ENCODE data around the gene HDAC7. TPM values are rescaled to one million over a fixed set of nuclear protein-coding genes. Genes with fewer than 3 reads are reported as not detected.

Gene HDAC7
- polyA plus RNA-seq, 1 donor = 32.9 TPM

- Histone ChIP-seq H3K9me3 (ENCODE audit: control insufficient read depth, low read depth, low read length) (no peaks in the 10 kb centered on the region), H3K4me3 (ENCODE audit: low read length) (no peak overlapping the region), H3K27me3 (ENCODE audit: control insufficient read depth, insufficient read depth, low read length) (no peaks in the 10 kb centered on the region), H3K27ac (ENCODE audit: low read length) (no peak overlapping the region), H3K4me1 (ENCODE audit: control insufficient read depth, insufficient read depth, low read length) (no peaks in the 10 kb centered on the region), H3K36me3 (ENCODE audit: control insufficient read depth, insufficient read depth, low read length) (peaks cover 32% of the 10 kb centered on the region)
- DNase-seq = peak; percentile 71 to 76
- WGBS (ENCODE audit: insufficient coverage, low lambda C conversion rate) = 0% methylated on average over 1 of the region's 19 CpGs
Measured at GRCh38 chr12:47779301-47779942, 40.3 kb downstream of the HDAC7 start.

- Histone ChIP-seq H3K36me3 (ENCODE audit: control insufficient read depth, insufficient read depth, low read length) (peaks cover 27% of the 10 kb centered on the region), H3K9me3 (ENCODE audit: control insufficient read depth, low read depth, low read length) (no peaks in the 10 kb centered on the region), H3K27me3 (ENCODE audit: control insufficient read depth, insufficient read depth, low read length) (no peaks in the 10 kb centered on the region), H3K4me1 (ENCODE audit: control insufficient read depth, insufficient read depth, low read length) (peaks cover 3% of the 10 kb centered on the region), H3K4me3 (ENCODE audit: low read length) (no peak overlapping the region), H3K27ac (ENCODE audit: low read length) (no peak overlapping the region)
- DNase-seq = no peak
- 40% methylated on average over 2 of the region's 14 CpGs for WGBS (ENCODE audit: insufficient coverage, low lambda C conversion rate)
Measured at GRCh38 chr12:47778881-47779280, 40.8 kb downstream of the HDAC7 start.

- peaks cover 17% of the 10 kb centered on the region for H3K36me3 ChIP-seq (ENCODE audit: control insufficient read depth, insufficient read depth, low read length)
- H3K4me3 ChIP-seq (ENCODE audit: low read length) = no peak overlapping the region
- no peaks in the 10 kb centered on the region for H3K9me3 ChIP-seq (ENCODE audit: control insufficient read depth, low read depth, low read length)
- no peak for DNase-seq
- H3K27ac ChIP-seq (ENCODE audit: low read length) = no peak overlapping the region
- no CpG with 5 or more reads among the region's 9 CpGs for WGBS (ENCODE audit: insufficient coverage, low lambda C conversion rate)
- H3K27me3 ChIP-seq (ENCODE audit: control insufficient read depth, insufficient read depth, low read length) = no peaks in the 10 kb centered on the region
- peaks cover 5% of the 10 kb centered on the region for H3K4me1 ChIP-seq (ENCODE audit: control insufficient read depth, insufficient read depth, low read length)
Measured at GRCh38 chr12:47777741-47778558, 41.8 kb downstream of the HDAC7 start.

- H3K9me3 ChIP-seq (ENCODE audit: control insufficient read depth, low read depth, low read length) = no peaks in the 10 kb centered on the region
- H3K27me3 ChIP-seq (ENCODE audit: control insufficient read depth, insufficient read depth, low read length) = no peaks in the 10 kb centered on the region
- peaks cover 9% of the 10 kb centered on the region for H3K36me3 ChIP-seq (ENCODE audit: control insufficient read depth, insufficient read depth, low read length)
- no peak overlapping the region for H3K27ac ChIP-seq (ENCODE audit: low read length)
- WGBS (ENCODE audit: insufficient coverage, low lambda C conversion rate) = no CpG with 5 or more reads among the region's 1 CpG
- peaks cover 5% of the 10 kb centered on the region for H3K4me1 ChIP-seq (ENCODE audit: control insufficient read depth, insufficient read depth, low read length)
- no peak overlapping the region for H3K4me3 ChIP-seq (ENCODE audit: low read length)
- no peak for DNase-seq
Measured at GRCh38 chr12:47777151-47777550, 42.6 kb downstream of the HDAC7 start.

DNA sequence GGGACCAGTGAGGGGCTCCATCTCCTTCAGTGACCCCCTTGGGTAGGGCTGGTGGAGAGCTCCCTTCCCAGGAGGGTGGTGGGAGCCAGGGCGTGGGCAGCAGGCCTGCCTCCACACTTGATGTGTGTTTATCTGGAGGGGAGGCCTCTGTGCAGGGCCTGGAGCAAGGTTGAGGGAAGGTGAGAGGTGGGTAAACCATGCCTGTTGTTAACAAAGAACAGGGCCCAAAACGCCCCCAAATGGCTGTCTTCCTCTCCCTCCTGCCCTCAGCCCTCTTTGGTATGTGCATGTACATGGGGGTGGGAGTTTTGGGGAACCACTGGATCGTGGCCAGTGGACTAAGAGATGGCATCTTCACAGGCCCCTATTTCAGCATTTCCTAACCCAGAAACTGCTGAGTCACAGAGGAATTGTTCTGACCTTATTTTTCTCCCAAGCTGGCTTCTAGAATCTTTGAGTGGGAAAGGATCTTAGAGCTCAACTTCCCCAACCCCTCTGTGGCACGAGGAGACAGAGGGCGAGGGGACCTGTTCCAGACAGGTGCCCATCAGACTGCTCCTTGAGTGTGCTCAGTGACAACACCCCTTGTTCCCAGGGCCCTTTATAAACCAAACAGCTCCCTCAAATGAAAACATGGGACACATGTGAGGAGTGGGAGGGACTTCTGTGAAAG is 43.1 kb downstream of the HDAC7 start:
- Histone ChIP-seq H3K27me3 (ENCODE audit: control insufficient read depth, insufficient read depth, low read length) (peaks cover 2% of the 10 kb centered on the region), H3K36me3 (ENCODE audit: control insufficient read depth, insufficient read depth, low read length) (peaks cover 4% of the 10 kb centered on the region), H3K4me3 (ENCODE audit: low read length) (no peak overlapping the region), H3K4me1 (ENCODE audit: control insufficient read depth, insufficient read depth, low read length) (peaks cover 5% of the 10 kb centered on the region), H3K9me3 (ENCODE audit: control insufficient read depth, low read depth, low read length) (no peaks in the 10 kb centered on the region), H3K27ac (ENCODE audit: low read length) (no peak overlapping the region)
- DNase-seq = no peak
- no CpG with 5 or more reads among the region's 5 CpGs for WGBS (ENCODE audit: insufficient coverage, low lambda C conversion rate)

DNA sequence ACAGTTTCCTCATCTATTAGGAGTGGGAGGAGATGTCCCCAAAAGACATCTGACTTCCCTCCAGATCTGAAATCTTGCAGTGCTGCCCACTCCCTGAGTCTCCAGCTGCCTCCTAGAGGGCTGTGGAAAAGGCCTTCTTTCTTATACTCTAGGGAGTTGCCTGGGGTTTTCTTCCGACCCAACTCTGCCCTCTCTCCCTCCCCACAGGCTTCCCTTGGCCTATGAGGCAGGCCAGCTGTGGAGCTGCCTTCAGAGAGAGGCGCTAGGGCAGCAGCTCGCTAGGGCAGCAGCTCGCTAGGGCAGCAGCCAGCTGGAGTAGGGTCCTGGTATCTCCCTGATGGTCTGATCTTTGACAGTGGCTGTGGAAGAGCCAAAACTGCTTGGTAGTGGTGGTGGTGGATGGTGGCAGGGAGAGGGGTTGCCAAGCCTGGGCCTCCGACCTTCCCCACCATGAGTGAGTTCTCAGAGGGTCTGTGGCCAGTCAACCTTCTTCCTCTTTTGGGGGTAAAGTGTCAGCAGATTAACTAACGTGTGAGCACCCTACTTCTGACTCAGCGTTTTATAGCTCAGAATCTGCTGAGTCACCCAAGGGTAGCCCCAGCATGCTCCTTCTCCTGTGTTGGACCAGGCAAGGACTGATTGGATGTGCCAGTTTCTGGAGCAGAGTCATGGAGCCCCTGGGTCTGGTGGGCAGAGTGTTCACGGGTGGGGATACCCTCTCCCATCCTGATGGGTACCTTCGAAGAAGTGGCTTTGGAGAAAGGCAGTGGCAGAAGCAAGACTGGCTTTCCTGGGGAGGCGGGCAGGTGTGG is 44.4 kb downstream of the HDAC7 start:
- no peak overlapping the region for H3K27ac ChIP-seq (ENCODE audit: low read length)
- WGBS (ENCODE audit: insufficient coverage, low lambda C conversion rate) = no CpG with 5 or more reads among the region's 10 CpGs
- no peak overlapping the region for H3K4me3 ChIP-seq (ENCODE audit: low read length)
- H3K4me1 ChIP-seq (ENCODE audit: control insufficient read depth, insufficient read depth, low read length) = peaks cover 5% of the 10 kb centered on the region
- peaks cover 2% of the 10 kb centered on the region for H3K27me3 ChIP-seq (ENCODE audit: control insufficient read depth, insufficient read depth, low read length)
- peaks cover 2% of the 10 kb centered on the region for H3K36me3 ChIP-seq (ENCODE audit: control insufficient read depth, insufficient read depth, low read length)
- H3K9me3 ChIP-seq (ENCODE audit: control insufficient read depth, low read depth, low read length) = no peaks in the 10 kb centered on the region
- no peak for DNase-seq

DNA sequence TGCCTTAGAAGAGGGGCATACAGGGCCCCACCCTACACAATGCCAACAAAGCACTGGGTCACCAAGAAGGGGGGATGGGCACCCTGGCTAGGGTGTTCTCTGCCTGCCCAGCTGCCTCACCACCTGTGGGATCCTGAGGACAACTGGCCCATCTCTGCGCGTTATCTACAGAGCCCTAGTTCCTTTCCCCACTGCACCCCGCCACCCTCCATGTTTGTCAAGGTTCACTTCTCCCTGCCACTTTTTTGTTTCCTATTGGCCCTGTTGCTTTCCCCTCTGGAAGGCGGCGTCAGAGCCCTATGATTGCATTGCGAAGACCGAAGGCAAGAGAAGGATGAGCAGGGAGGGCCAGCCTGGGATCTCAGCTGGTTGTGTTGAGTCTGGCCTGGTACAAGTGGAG is 45.0 kb downstream of the HDAC7 start:
- Histone ChIP-seq H3K4me1 (ENCODE audit: control insufficient read depth, insufficient read depth, low read length) (peaks cover 5% of the 10 kb centered on the region), H3K36me3 (ENCODE audit: control insufficient read depth, insufficient read depth, low read length) (peaks cover 2% of the 10 kb centered on the region), H3K27me3 (ENCODE audit: control insufficient read depth, insufficient read depth, low read length) (peaks cover 2% of the 10 kb centered on the region), H3K27ac (ENCODE audit: low read length) (no peak overlapping the region), H3K9me3 (ENCODE audit: control insufficient read depth, low read depth, low read length) (no peaks in the 10 kb centered on the region), H3K4me3 (ENCODE audit: low read length) (no peak overlapping the region)
- DNase-seq = no peak
- whole genome bisulfite sequencing (ENCODE audit: insufficient coverage, low lambda C conversion rate) = 100% methylated on average over 5 of the region's 7 CpGs

DNA sequence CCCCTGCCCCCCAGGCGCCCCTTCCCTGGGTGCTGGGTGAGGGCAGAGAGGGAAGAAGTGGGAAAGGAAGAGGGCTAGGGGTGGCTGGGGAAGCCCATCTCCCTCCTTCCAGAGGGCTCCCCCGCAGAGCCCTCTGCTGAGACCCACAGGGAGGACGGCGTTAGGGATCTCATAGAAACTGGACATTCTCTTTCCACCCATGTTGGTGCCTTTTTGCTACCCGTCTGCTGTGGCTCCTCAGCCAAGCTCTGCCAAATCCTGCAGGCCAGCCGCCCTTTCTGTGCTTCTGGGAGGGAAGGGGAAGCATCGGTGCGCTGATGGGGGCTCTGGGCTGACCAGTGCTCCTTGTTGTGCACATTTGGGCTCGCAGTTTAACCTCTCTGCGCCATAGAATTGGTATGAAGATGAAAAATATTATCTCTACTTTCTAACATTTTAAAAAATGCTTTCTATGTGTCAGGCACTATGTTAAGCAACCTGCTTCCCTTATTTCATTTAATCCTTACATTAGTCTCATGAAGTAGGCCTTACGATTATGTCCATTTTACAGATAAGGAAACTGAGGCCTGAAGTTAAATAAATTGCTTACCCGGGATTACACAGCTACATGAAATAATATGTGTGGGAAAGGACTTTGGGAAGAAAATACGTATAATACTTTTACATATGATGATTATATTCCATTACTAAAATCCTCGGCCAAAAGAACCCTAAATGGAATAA is 45.7 kb downstream of the HDAC7 start:
- WGBS (ENCODE audit: insufficient coverage, low lambda C conversion rate) = 100% methylated on average over 3 of the region's 14 CpGs
- peaks cover 2% of the 10 kb centered on the region for H3K36me3 ChIP-seq (ENCODE audit: control insufficient read depth, insufficient read depth, low read length)
- H3K4me1 ChIP-seq (ENCODE audit: control insufficient read depth, insufficient read depth, low read length) = peaks cover 6% of the 10 kb centered on the region

GRCh38 chr12:47773062-47773857 is 46.4 kb downstream of the HDAC7 start, which contains the start of gene SLC48A1:
SLC48A1 (plus strand) TSS chr12:47773238; CDS start chr12:47773305, 67 bp downstream.
- H3K36me3 ChIP-seq (ENCODE audit: control insufficient read depth, insufficient read depth, low read length) = peaks cover 2% of the 10 kb centered on the region
- peak; percentile 54 to 80 for DNase-seq
- peaks cover 10% of the 10 kb centered on the region for H3K4me1 ChIP-seq (ENCODE audit: control insufficient read depth, insufficient read depth, low read length)
- peaks cover 2% of the 10 kb centered on the region for H3K27me3 ChIP-seq (ENCODE audit: control insufficient read depth, insufficient read depth, low read length)
- no peak within 1 kb of the TSS for H3K27ac ChIP-seq (ENCODE audit: low read length)
- no peaks in the 10 kb centered on the region for H3K9me3 ChIP-seq (ENCODE audit: control insufficient read depth, low read depth, low read length)
- WGBS (ENCODE audit: insufficient coverage, low lambda C conversion rate) = no CpG with 5 or more reads among the region's 106 CpGs
- peak within 1 kb of the TSS; percentile 64 for H3K4me3 ChIP-seq (ENCODE audit: low read length)

More for the DNA sequence above, 45.7 kb downstream of the HDAC7 start:
- no peak for DNase-seq
- Histone ChIP-seq H3K9me3 (ENCODE audit: control insufficient read depth, low read depth, low read length) (no peaks in the 10 kb centered on the region), H3K4me3 (ENCODE audit: low read length) (peak overlapping the region; percentile 64), H3K27me3 (ENCODE audit: control insufficient read depth, insufficient read depth, low read length) (peaks cover 2% of the 10 kb centered on the region), H3K27ac (ENCODE audit: low read length) (no peak overlapping the region)
